Ishikawa (cell line): ENCODE measurements around the gene RALA.

Experiments used
- EP300 ChIP-seq: IDR thresholded peaks from 2 replicates; pipeline ENCODE4 v1.6.1; 2012; ENCODE audit warnings: borderline replicate concordance
- RAD21 ChIP-seq: IDR thresholded peaks from 2 replicates; pipeline ENCODE4 v1.6.1; 2012; ENCODE audit warnings: low read depth
- YY1 ChIP-seq: IDR thresholded peaks from 2 replicates; pipeline ENCODE4 v1.6.1; 2012; ENCODE audit warnings: low read depth
- TF ChIP-seq, protein P1 (sequence below): IDR thresholded peaks from 2 replicates; pipeline ENCODE4 v1.6.1; 2012

DNA sequence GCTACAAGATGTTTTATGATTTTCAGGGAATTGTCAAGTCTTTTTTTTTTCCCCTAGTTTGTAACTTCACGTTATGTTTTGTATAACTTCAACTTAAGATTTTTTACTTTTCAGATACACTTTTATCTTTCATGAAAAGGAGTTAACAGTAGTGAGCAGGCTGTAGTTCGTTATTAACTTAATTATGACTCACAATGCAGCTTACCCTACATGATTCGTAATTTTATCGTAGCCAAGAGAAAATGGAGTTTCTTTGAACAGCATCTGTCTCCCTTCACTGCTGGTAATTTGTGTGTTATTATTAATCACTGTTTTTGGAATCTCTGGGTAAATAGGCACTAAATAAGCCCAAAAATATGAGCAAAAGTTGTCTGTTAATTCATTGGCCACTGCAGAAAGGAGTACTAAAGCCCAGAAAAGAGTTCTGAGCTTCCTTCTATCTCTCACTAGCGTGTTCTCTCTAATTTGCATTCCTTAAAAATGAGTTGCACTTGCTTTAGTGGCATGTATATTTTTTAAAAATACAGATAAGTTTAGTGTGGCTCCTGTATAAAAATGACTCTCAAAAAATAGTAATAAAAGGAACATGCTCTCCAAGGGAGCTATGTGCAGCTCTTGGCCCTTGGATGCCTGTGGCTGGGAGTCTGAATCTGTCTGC is 36.1 kb downstream of the RALA start:
- TF ChIP-seq RAD21 (no peak), YY1 (no peak), EP300 (no peak)
- TF ChIP-seq, protein P1, sequence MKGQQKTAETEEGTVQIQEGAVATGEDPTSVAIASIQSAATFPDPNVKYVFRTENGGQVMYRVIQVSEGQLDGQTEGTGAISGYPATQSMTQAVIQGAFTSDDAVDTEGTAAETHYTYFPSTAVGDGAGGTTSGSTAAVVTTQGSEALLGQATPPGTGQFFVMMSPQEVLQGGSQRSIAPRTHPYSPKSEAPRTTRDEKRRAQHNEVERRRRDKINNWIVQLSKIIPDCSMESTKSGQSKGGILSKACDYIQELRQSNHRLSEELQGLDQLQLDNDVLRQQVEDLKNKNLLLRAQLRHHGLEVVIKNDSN = no peak
